Activated CD4-positive, alpha-beta T cell treated with anti-CD3 and anti-CD28 coated beads, Interleukin-2, amount 10 ng/mL, durations not matched to agents 7 days and 5 days (primary cell): ENCODE data around the gene R3HDM4. TPM values are rescaled to one million over a fixed set of nuclear protein-coding genes. Genes with fewer than 3 reads are reported as not detected.

Experiments
- CTCF ChIA-PET: fragments of 350-600 bp; sonication (Branson Sonifier 250); formaldehyde crosslinking; loops from one replicate; lab custom pipeline; 2021; ENCODE audit warnings: antibody characterized with exemption; lab: Charles Lee
- POLR2A ChIA-PET: fragments of 350-600 bp; sonication (Branson Sonifier 250); formaldehyde crosslinking; loops from one replicate; lab custom pipeline; 2021; ENCODE audit warnings: antibody characterized with exemption; lab: Charles Lee
- DNase-seq: peaks from one replicate; pipeline ENCODE4 v3.0.0-alpha.2; 2020
- H3K27ac Mint-ChIP-seq: one replicate; pipeline ENCODE4 v1.8.0; 2021; ENCODE audit warnings: mild to moderate bottlenecking, moderate library complexity, mixed read lengths
- H3K27me3 Mint-ChIP-seq: one replicate; pipeline ENCODE4 v1.8.0; 2021; ENCODE audit warnings: mixed read lengths
- H3K36me3 Mint-ChIP-seq: one replicate; pipeline ENCODE4 v1.8.0; 2021; ENCODE audit warnings: low read depth, mixed read lengths
- H3K4me1 Mint-ChIP-seq: one replicate; pipeline ENCODE4 v1.8.0; 2021; ENCODE audit warnings: mixed read lengths
- H3K4me3 Mint-ChIP-seq: one replicate; pipeline ENCODE4 v1.8.0; 2021; ENCODE audit warnings: mild to moderate bottlenecking, moderate library complexity, mixed read lengths
- H3K9me3 Mint-ChIP-seq: one replicate; pipeline ENCODE4 v1.8.0; 2021; ENCODE audit warnings: mixed read lengths
- total RNA-seq, 2 experiments: library from RNA; stranded (reverse); gene quantifications; one replicate each; pipeline ENCODE4 v1.2.3, GENCODE V29; 2021

R3HDM4 gene
- total RNA-seq, 2 experiments from 2014 or later, result 120 to 121 TPM

DNA sequence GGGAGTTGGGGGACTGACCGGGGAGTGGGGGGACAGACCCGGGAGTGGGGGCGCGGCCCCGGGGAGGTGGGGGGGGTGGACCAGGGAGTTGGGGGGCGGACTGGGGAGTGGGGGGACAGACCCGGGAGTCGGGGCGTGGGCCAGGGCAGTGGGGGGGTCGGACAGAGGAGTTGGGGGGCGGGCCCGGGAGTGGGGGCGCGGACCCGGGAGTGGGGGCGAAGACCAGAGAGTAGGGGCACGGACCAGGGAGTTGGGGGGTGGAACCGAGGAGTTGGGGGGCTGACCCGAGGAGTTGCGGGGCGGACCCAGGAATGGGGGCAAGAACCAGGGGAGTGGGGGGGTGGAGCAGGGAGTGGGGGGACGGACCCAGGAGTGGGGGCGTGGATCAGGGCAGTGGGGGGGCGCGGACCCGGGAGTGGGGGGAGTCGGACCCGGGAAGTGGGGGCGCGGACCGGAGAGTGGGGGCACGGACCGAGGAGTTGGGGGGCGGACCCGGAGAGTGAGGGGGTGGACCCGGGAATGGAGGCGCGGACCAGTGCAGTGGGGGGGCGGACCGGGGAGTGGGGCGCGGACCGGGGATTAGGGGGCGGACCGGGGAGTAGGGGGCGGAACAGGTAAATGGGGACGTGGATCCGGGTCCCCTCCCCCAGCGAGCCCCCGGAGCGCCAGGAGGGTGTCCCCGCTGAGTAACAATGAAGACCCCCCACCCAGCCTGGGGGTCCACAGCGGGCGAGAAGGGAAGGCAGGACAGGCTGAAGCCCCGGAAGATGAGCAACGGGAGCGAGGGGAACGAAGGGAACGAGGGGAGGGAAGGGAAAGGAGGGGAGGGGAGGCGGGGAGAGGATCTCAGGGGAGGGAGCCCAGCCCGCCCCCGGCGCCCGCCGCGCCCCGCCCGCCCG lies 589 bp downstream of the R3HDM4 start:
- Mint-ChIP-seq H3K4me1 (peaks cover 42% of the 10 kb centered on the region), H3K36me3 (peaks cover 11% of the 10 kb centered on the region), H3K27me3 (peaks cover 1% of the 10 kb centered on the region), H3K27ac (peak overlapping the region; percentile 86), H3K9me3 (no peaks in the 10 kb centered on the region), H3K4me3 (peak overlapping the region; percentile 83)
- DNase-seq, result no peak
- ChIA-PET CTCF (no interaction called here), POLR2A (no interaction called here)

GRCh38 chr19:911197-912033 lies 1.6 kb downstream of the R3HDM4 start:
- no peaks in the 10 kb centered on the region for H3K27me3 Mint-ChIP-seq
- H3K4me3 Mint-ChIP-seq, result peak overlapping the region; percentile 66
- H3K4me1 Mint-ChIP-seq, result peaks cover 52% of the 10 kb centered on the region
- POLR2A ChIA-PET, result no interaction called here
- H3K36me3 Mint-ChIP-seq, result peaks cover 14% of the 10 kb centered on the region
- H3K27ac Mint-ChIP-seq, result peak overlapping the region; percentile 99
- H3K9me3 Mint-ChIP-seq, result no peaks in the 10 kb centered on the region
- DNase-seq, result no peak
- CTCF ChIA-PET, result interaction anchor here (5.5 kb wide), 1 partner anchor 48 kb away, joined by 34 read pairs; no protein-coding TSS in a partner anchor

- H3K4me3 Mint-ChIP-seq, result no peak overlapping the region
- CTCF ChIA-PET, result interaction anchor here (0.8 to 5.5 kb wide), 8 partner anchors 10 to 62 kb away, joined by 3 to 34 read pairs (median 3); no protein-coding TSS in a partner anchor
- H3K4me1 Mint-ChIP-seq, result peaks cover 60% of the 10 kb centered on the region
- H3K27me3 Mint-ChIP-seq, result no peaks in the 10 kb centered on the region
- POLR2A ChIA-PET, result no interaction called here
- DNase-seq, result no peak
- H3K27ac Mint-ChIP-seq, result peak overlapping the region; percentile 99
- H3K36me3 Mint-ChIP-seq, result peaks cover 23% of the 10 kb centered on the region
- H3K9me3 Mint-ChIP-seq, result no peaks in the 10 kb centered on the region
Measured at GRCh38 chr19:907183-907853, 5.7 kb downstream of the R3HDM4 start.

DNA sequence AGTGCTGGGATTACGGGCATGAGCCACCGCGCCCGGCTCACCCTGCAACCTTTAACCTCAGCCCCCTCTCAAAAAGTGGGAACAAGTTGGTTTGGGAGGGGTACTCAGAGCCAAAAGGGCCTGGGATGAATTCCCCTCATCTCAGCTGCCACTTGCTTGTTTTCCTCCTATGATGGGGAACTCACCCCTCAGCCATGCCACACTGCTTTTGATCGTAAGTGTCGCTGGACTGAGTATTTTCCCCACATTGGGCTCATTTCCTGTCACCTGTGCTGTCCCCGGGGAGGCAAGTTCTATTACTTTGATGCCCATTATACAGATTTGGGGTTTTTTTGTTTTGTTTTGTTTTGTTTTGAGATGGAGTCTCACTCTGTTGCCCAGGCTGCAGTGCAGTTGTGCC lies 6.5 kb downstream of the R3HDM4 start:
- H3K4me3 Mint-ChIP-seq, result no peak overlapping the region
- no peaks in the 10 kb centered on the region for H3K9me3 Mint-ChIP-seq
- H3K27me3 Mint-ChIP-seq, result no peaks in the 10 kb centered on the region
- peaks cover 62% of the 10 kb centered on the region for H3K4me1 Mint-ChIP-seq
- peak; percentile 50 for DNase-seq
- peak overlapping the region; percentile 99 for H3K27ac Mint-ChIP-seq
- ChIA-PET CTCF (interaction anchor here (0.7 to 5.5 kb wide), 7 partner anchors 10 to 86 kb away, joined by 3 to 34 read pairs (median 3); no protein-coding TSS in a partner anchor), POLR2A (no interaction called here)
- peaks cover 23% of the 10 kb centered on the region for H3K36me3 Mint-ChIP-seq

DNA sequence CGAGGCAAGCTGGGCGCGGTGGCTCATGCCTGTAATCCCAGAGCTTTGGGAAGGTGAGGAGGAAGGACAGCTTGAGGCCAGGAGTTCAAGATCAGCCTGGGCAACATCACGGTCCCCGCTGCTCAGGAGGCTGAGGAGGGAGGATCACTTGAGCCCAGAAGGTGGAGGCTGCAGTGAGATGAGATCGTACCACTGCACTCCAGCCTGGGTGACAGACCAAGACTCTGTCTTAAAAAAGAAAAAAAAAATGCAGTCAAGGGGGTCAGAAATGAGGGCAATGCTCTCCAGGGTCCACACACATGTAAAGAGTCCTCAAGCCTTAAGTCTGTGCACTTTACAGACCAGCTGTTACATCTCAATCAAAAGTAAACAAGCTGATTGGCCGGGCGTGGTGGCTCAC lies 8.5 kb downstream of the R3HDM4 start:
- Mint-ChIP-seq H3K4me3 (no peak overlapping the region), H3K27ac (peak overlapping the region; percentile 31), H3K4me1 (peaks cover 57% of the 10 kb centered on the region), H3K27me3 (no peaks in the 10 kb centered on the region), H3K36me3 (peaks cover 25% of the 10 kb centered on the region), H3K9me3 (no peaks in the 10 kb centered on the region)
- CTCF ChIA-PET, result interaction anchor here (1.5 to 2.3 kb wide), 2 partner anchors 30 to 42 kb away, joined by 6 to 7 read pairs; no protein-coding TSS in a partner anchor
- POLR2A ChIA-PET, result no interaction called here
- DNase-seq, result no peak

GRCh38 chr19:903266-903797 lies 9.7 kb downstream of the R3HDM4 start:
- no peaks in the 10 kb centered on the region for H3K9me3 Mint-ChIP-seq
- ChIA-PET CTCF (interaction anchor here (1.1 to 2.3 kb wide), 3 partner anchors 10 to 75 kb away, joined by 3 to 7 read pairs (median 3); partner anchors contain the start of genes AZU1, MED16 and RNU6-9), POLR2A (no interaction called here)
- no peaks in the 10 kb centered on the region for H3K27me3 Mint-ChIP-seq
- no peak for DNase-seq
- no peak overlapping the region for H3K4me3 Mint-ChIP-seq
- H3K4me1 Mint-ChIP-seq, result peaks cover 47% of the 10 kb centered on the region
- peaks cover 25% of the 10 kb centered on the region for H3K36me3 Mint-ChIP-seq
- H3K27ac Mint-ChIP-seq, result no peak overlapping the region

- H3K4me1 Mint-ChIP-seq, result peaks cover 41% of the 10 kb centered on the region
- H3K9me3 Mint-ChIP-seq, result no peaks in the 10 kb centered on the region
- peaks cover 25% of the 10 kb centered on the region for H3K36me3 Mint-ChIP-seq
- CTCF ChIA-PET, result interaction anchor here (1.1 to 1.2 kb wide), 4 partner anchors 9 to 79 kb away, joined by 3 to 6 read pairs (median 3); partner anchors contain the start of genes AZU1, MED16 and RNU6-9
- H3K27ac Mint-ChIP-seq, result no peak overlapping the region
- POLR2A ChIA-PET, result no interaction called here
- no peak for DNase-seq
- H3K4me3 Mint-ChIP-seq, result no peak overlapping the region
- H3K27me3 Mint-ChIP-seq, result no peaks in the 10 kb centered on the region
Measured at GRCh38 chr19:902446-903226, 10.4 kb downstream of the R3HDM4 start.

DNA sequence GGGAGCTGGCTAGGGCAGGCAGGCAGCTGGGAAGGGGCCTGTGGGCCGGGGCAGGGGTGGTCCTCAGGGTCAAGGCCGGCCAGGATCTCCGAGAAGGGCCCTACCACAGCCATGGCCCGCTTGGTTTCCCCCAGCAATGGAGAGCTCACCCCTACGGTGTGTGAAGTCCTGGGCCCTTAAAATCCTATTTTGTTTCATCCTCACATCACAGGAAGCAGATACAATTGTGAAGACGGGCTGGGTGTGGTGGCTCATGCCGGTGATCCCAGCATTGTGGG lies 11.0 kb downstream of the R3HDM4 start:
- Mint-ChIP-seq H3K27ac (no peak overlapping the region), H3K36me3 (peaks cover 26% of the 10 kb centered on the region), H3K9me3 (no peaks in the 10 kb centered on the region), H3K27me3 (no peaks in the 10 kb centered on the region), H3K4me1 (peaks cover 35% of the 10 kb centered on the region), H3K4me3 (no peak overlapping the region)
- POLR2A ChIA-PET, result no interaction called here
- CTCF ChIA-PET, result interaction anchor here (0.6 to 1.2 kb wide), 4 partner anchors 9 to 80 kb away, joined by 3 to 7 read pairs (median 4); partner anchors contain the start of genes AZU1, MED16 and RNU6-9
- no peak for DNase-seq

GRCh38 chr19:901216-902092 lies 11.6 kb downstream of the R3HDM4 start:
- Mint-ChIP-seq H3K4me1 (peaks cover 31% of the 10 kb centered on the region), H3K27ac (no peak overlapping the region), H3K9me3 (no peaks in the 10 kb centered on the region), H3K27me3 (no peaks in the 10 kb centered on the region), H3K36me3 (peaks cover 27% of the 10 kb centered on the region), H3K4me3 (no peak overlapping the region)
- no peak for DNase-seq
- POLR2A ChIA-PET, result no interaction called here
- CTCF ChIA-PET, result interaction anchor here (0.6 to 1.2 kb wide), 3 partner anchors 8 to 81 kb away, joined by 3 to 7 read pairs (median 6); partner anchors contain the start of genes MED16 and RNU6-9

DNA sequence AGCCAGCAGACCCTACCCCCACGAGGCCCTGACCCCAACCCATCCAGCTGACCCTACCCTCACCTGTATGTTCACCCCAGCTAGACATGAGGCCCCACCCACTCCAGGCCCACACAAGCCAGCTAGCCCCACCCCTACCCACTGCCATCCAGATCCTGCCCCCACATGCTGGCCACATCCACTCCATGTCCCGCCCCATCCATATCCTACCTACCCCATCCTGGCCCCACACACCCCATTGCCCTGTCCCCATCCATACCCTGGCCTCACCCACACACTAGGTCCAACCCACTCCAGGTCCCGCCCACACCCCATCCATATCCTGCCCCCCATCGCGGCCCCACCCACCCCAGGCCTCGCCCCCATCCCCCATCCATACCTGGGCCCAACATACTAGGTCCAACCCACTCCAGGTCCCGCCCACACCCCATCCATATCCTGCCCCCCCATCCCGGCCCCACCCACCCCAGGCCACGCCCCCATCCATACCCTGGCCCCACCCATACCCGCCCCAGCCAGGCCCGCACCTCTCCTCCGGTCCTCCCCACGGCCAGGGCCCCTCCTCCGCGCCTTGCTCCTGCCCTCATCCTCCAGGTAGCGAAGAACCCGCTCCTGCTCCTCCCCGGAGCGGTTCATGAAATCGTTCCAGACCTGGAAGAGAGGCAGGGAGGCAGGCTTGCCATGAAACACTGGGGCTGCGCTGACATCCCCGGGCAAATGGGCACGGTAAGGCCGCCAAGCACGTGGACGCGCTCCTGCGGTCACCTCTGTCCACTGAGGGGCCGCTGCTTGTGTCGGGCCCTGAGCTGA lies 12.5 kb downstream of the R3HDM4 start:
- H3K27ac Mint-ChIP-seq, result peak overlapping the region; percentile 41
- H3K4me3 Mint-ChIP-seq, result no peak overlapping the region
- DNase-seq, result peak; percentile 43
- peaks cover 26% of the 10 kb centered on the region for H3K36me3 Mint-ChIP-seq
- H3K27me3 Mint-ChIP-seq, result no peaks in the 10 kb centered on the region
- CTCF ChIA-PET, result no interaction called here
- H3K9me3 Mint-ChIP-seq, result no peaks in the 10 kb centered on the region
- peaks cover 23% of the 10 kb centered on the region for H3K4me1 Mint-ChIP-seq
- POLR2A ChIA-PET, result no interaction called here
